ENCODE results near the gene FKBP8.

GRCh38 chr19:18533058-18533457, 10.3 kb downstream of the FKBP8 start:
- no peak for TF ChIP-seq POLR2A (IDR thresholded peaks at IDR 0.05)
- no peak for TF ChIP-seq CTCF (IDR thresholded peaks at IDR 0.05)
- TF ChIP-seq POLR2AphosphoS5 (IDR thresholded peaks at IDR 0.05): no peak
- no peak for TF ChIP-seq EP300 (IDR thresholded peaks at IDR 0.05)
